Stomach (tissue), 4 donors: Measurements from ENCODE around the gene HIPK1.

Source experiments
- CTCF ChIP-seq, 7 experiments: fragments of 450-650 bp in 4 of 7; fragments of 200-600 bp in 3 of 7; sonication (generic) in 3 of 7; IDR thresholded peaks; one replicate each; pipeline ENCODE4 v1.5.1; 2016 to 2019; ENCODE audit warnings: antibody characterized with exemption in 7 of 7, control low read depth in 2 of 7, mild to moderate bottlenecking in 1 of 7
- EP300 ChIP-seq: sonication (generic); formaldehyde crosslinking; IDR thresholded peaks from one replicate; pipeline ENCODE4 v1.6.1; 2017; ENCODE audit warnings: antibody characterized with exemption

- TF ChIP-seq CTCF (IDR thresholded peaks at IDR 0.05) (no peak), EP300 (no peak)
Observed at GRCh38 chr1:113946112-113946511, 17.0 kb downstream of the HIPK1 start.
